Type B pancreatic cell (in vitro differentiated cells): Measurements from ENCODE around the gene RAPGEF1. TPM values are rescaled to one million over a fixed set of nuclear protein-coding genes. Genes with fewer than 3 reads are reported as not detected.

Source experiments
- DNase-seq: peaks from one replicate; pipeline ENCODE4 v3.0.0; 2021; ENCODE audit warnings: mixed read lengths; ENCODE audit not compliant: unreplicated experiment; ENCODE audit errors: extremely low spot score
- H3K27ac Mint-ChIP-seq: 2 replicates; pipeline ENCODE4 v1.8.0; 2021; ENCODE audit warnings: mild to moderate bottlenecking, mixed read lengths
- H3K27me3 Mint-ChIP-seq: 2 replicates; pipeline ENCODE4 v1.8.0; 2021; ENCODE audit warnings: mixed read lengths
- H3K36me3 Mint-ChIP-seq: 2 replicates; pipeline ENCODE4 v1.8.0; 2021; ENCODE audit warnings: mixed read lengths
- H3K4me1 Mint-ChIP-seq: one replicate; pipeline ENCODE4 v1.8.0; 2021; ENCODE audit warnings: mixed read lengths; ENCODE audit not compliant: unreplicated experiment
- H3K4me3 Mint-ChIP-seq: 2 replicates; pipeline ENCODE4 v1.8.0; 2021; ENCODE audit warnings: mild to moderate bottlenecking, mixed read lengths
- H3K9me3 Mint-ChIP-seq: 2 replicates; pipeline ENCODE4 v1.8.0; 2021; ENCODE audit warnings: mixed read lengths
- total RNA-seq: library from RNA; stranded (reverse); gene quantifications from 2 replicates; pipeline ENCODE4 v1.2.1, GENCODE V29; 2021; ENCODE audit warnings: low replicate concordance
- TF ChIP-seq, protein P1 (sequence below): fragments of 200-600 bp; sonication (generic); conservative IDR thresholded peaks from 2 replicates; pipeline ENCODE4 v1.5.0; 2021; ENCODE audit warnings: antibody characterized with exemption, mild to moderate bottlenecking

The RAPGEF1 gene
- total RNA-seq, 1 donor from 2014 or later, result 45.9 TPM

DNA sequence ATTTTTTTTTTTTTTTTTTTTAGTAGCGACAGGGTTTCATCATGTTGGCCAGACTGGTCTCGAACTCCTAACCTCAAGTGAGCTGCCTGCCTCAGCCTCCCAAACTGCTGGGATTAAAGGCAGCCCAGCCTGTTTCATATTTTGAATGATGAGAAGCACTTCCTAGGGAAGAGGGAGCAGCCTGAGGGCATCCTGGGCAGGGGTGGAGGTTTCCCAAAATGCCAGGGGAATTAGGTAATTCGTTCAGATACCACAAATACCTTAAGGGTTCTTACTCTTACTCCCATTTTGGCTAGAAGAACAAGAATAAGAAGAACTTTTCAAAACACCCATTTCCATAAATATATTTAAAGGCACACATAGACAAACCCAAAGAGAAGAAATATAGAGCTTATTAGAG is 29.5 kb upstream of the RAPGEF1 start:
- Mint-ChIP-seq H3K27me3 (peaks cover 57% of the 10 kb centered on the region), H3K9me3 (no peaks in the 10 kb centered on the region), H3K27ac (no peak overlapping the region), H3K4me3 (no peak overlapping the region), H3K4me1 (no peaks in the 10 kb centered on the region), H3K36me3 (no peaks in the 10 kb centered on the region)
- TF ChIP-seq, protein P1, sequence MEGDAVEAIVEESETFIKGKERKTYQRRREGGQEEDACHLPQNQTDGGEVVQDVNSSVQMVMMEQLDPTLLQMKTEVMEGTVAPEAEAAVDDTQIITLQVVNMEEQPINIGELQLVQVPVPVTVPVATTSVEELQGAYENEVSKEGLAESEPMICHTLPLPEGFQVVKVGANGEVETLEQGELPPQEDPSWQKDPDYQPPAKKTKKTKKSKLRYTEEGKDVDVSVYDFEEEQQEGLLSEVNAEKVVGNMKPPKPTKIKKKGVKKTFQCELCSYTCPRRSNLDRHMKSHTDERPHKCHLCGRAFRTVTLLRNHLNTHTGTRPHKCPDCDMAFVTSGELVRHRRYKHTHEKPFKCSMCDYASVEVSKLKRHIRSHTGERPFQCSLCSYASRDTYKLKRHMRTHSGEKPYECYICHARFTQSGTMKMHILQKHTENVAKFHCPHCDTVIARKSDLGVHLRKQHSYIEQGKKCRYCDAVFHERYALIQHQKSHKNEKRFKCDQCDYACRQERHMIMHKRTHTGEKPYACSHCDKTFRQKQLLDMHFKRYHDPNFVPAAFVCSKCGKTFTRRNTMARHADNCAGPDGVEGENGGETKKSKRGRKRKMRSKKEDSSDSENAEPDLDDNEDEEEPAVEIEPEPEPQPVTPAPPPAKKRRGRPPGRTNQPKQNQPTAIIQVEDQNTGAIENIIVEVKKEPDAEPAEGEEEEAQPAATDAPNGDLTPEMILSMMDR, result no peak
- no peak for DNase-seq

DNA sequence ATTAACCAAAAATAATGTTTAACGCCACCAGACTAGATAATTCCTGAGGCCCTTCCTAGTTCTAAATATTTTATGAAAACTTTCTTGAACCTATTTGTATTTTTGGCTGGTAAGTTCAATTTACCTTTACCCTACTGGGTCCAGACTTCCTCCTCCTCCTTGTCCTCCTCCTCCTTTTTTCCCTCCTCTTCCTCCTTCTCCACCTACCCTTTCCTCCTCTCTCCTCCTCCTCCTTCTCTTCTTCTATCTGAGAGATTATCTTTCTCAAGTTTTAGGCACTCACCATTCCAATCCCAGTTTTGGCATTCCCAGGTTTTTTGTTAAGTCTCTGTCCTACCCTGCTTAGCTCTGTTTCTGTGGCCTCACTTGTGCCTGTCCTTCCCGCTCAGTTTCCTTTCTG is 24.7 kb upstream of the RAPGEF1 start:
- H3K4me1 Mint-ChIP-seq, result no peaks in the 10 kb centered on the region
- TF ChIP-seq, protein P1, result no peak
- DNase-seq, result no peak
- H3K4me3 Mint-ChIP-seq, result no peak overlapping the region
- no peaks in the 10 kb centered on the region for H3K36me3 Mint-ChIP-seq
- no peak overlapping the region for H3K27ac Mint-ChIP-seq
- peaks cover 28% of the 10 kb centered on the region for H3K27me3 Mint-ChIP-seq
- no peaks in the 10 kb centered on the region for H3K9me3 Mint-ChIP-seq

DNA sequence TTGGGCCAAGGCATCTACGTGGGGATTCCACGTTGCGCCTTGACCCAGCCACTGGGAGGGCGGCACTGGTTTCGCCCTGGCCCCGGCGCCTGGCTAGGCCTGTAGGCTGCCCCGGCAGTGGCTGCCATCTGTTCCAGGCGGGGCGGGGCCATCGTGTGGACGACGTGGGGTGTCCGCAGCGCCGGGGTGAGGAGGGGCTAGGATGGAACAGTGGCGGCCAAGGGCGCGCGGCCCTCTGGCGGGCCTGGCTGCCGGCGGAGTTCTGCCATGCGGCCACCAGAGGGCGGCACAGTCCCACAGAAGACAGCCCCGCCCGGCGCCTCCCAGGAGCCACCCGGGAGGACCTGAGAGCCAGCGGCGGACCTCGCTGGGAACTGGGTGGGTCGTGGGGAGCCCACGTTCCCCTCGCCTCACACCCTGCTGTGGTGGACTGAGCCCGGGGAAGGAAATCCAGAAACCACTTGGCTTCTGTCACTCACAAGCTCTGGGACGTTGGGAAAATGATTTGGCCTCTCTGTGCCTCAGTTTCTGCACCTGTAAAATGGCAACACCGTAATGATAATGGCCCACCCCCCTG is 22.6 kb upstream of the RAPGEF1 start:
- peaks cover 38% of the 10 kb centered on the region for H3K27me3 Mint-ChIP-seq
- no peak overlapping the region for H3K27ac Mint-ChIP-seq
- no peak overlapping the region for H3K4me3 Mint-ChIP-seq
- no peaks in the 10 kb centered on the region for H3K4me1 Mint-ChIP-seq
- DNase-seq, result peak; percentile 92
- H3K9me3 Mint-ChIP-seq, result no peaks in the 10 kb centered on the region
- TF ChIP-seq, protein P1, result peak; percentile 99
- no peaks in the 10 kb centered on the region for H3K36me3 Mint-ChIP-seq

DNA sequence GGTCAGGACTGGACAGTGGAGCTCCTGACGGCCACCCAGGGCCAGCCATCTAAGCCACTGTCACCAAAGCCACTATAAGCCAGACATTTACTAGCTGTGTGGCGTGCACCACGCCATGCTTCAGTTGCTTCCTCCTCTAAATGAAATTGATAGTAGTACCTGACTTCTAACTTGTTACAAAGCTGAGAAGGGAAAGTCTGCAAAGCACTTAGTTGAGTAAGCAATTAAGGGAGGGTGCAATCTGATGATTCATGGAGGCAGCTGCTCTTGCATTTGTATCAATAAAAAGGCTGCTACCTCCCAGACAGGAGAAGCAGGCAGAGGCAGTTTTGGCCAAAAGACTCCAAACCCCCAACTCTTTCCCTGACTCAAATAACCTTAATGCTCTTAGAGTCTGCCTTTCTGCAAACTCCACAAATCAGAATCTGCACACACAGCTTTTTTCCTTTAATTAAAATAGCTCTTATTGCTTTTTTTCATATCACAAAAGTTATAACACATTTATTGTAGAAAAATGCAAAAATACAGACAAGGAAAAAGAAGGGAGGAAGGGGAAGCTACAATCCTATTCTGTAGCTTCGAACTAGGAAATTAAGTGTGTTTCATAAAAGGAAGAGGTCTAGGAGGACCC is 19.3 kb upstream of the RAPGEF1 start:
- no peak overlapping the region for H3K4me3 Mint-ChIP-seq
- peaks cover 25% of the 10 kb centered on the region for H3K27me3 Mint-ChIP-seq
- no peak for DNase-seq
- H3K36me3 Mint-ChIP-seq, result no peaks in the 10 kb centered on the region
- H3K4me1 Mint-ChIP-seq, result peaks cover 5% of the 10 kb centered on the region
- H3K9me3 Mint-ChIP-seq, result no peaks in the 10 kb centered on the region
- H3K27ac Mint-ChIP-seq, result no peak overlapping the region
- TF ChIP-seq, protein P1, result no peak

DNA sequence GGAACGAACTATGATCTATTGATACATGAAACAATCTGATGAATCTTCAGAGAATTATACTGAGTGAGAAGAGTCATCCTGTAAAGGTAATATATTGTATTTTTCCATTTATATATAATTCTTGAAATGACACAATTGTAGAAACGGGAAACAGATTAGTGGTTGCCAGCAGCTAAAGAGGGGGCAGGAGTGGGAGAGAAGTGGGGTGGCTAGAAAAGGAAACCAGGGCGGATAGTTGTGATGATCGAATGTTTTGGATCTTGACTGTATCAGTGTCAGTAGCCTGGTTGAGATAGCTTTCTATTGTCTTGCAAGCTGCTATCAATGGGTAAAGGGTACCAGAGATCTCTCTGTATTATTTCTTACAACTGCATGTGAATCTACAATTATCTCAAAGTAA is 17.7 kb upstream of the RAPGEF1 start:
- no peak overlapping the region for H3K27ac Mint-ChIP-seq

More for the DNA sequence above, 17.7 kb upstream of the RAPGEF1 start:
- no peak overlapping the region for H3K4me3 Mint-ChIP-seq
- TF ChIP-seq, protein P1, result no peak
- no peaks in the 10 kb centered on the region for H3K36me3 Mint-ChIP-seq
- no peaks in the 10 kb centered on the region for H3K9me3 Mint-ChIP-seq
- peaks cover 5% of the 10 kb centered on the region for H3K4me1 Mint-ChIP-seq
- H3K27me3 Mint-ChIP-seq, result peaks cover 25% of the 10 kb centered on the region
- DNase-seq, result no peak
